Measurements from ENCODE around the gene NKX2-1.

NKX2-1 gene

DNA sequence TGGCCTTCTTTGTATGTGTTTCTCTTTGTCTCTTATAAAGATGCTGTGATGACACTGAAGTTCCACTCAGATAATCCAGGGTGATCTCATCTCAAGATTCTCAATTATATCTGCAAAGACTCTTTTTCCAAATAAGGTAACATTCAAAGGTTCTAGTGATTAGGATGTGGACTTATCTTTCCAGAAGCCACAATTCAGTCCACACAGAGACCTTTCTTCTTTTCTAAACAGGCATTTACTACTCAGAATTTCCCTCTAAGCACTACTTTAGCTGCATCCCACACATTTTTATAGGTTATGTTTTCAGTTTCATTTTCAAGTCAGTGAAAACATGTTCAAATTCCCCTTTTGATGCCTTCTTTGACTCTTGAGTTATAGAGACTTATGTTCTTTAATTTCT, 9.0 kb upstream of the NKX2-1 start:
- POLR2A ChIA-PET: interaction anchor here (1.1 kb wide), 1 partner anchor 9 kb away, joined by 3 read pairs; no protein-coding TSS in a partner anchor

More for the DNA sequence above, 9.0 kb upstream of the NKX2-1 start:
- Histone ChIP-seq H3K27ac (ENCODE audit: extremely low read depth, low read depth, low read length) (no peak overlapping the region), H3K36me3 (ENCODE audit: control insufficient read depth in 2 of 2, insufficient read depth in 1 of 2, low read length in 2 of 2) (no peaks in the 10 kb centered on the region), H3K9me3 (ENCODE audit: control insufficient read depth, insufficient read depth, low read depth, low read length) (no peaks in the 10 kb centered on the region), H3K4me1 (ENCODE audit: control insufficient read depth, insufficient read depth, low read length) (no peaks in the 10 kb centered on the region), H3K4me3 (ENCODE audit: low read depth, low read length) (no peak overlapping the region)
- TF ChIP-seq ZBTB7A (tag by site-specific recombination; IDR thresholded peaks at IDR 0.05; ENCODE audit: low read depth) (no peak), SCRT2 (tag by site-specific recombination; IDR thresholded peaks at IDR 0.05) (no peak), ZNF16 (tag by site-specific recombination; IDR thresholded peaks at IDR 0.05; ENCODE audit: low read depth) (no peak), ZNF211 (tag by site-specific recombination; IDR thresholded peaks at IDR 0.05; ENCODE audit: low read depth) (no peak), PRDM1 (tag by site-specific recombination; IDR thresholded peaks at IDR 0.05) (no peak), KLF8 (tag by site-specific recombination; IDR thresholded peaks at IDR 0.05) (no peak), ZIC2 (tag by site-specific recombination; IDR thresholded peaks at IDR 0.05) (no peak), ZNF157 (tag by site-specific recombination; IDR thresholded peaks at IDR 0.05) (no peak), ZNF530 (tag by site-specific recombination; IDR thresholded peaks at IDR 0.05; ENCODE audit: low read depth) (no peak), ZNF76 (tag by site-specific recombination; IDR thresholded peaks at IDR 0.05; ENCODE audit: borderline replicate concordance, low read depth) (no peak), ZNF514 (tag by site-specific recombination; IDR thresholded peaks at IDR 0.05) (no peak), RBAK (tag by site-specific recombination; IDR thresholded peaks at IDR 0.05) (no peak), ZNF658 (tag by site-specific recombination; IDR thresholded peaks at IDR 0.05) (no peak), ZNF324 (tag by site-specific recombination; IDR thresholded peaks at IDR 0.05) (no peak)
- TF ChIP-seq, protein P1, sequence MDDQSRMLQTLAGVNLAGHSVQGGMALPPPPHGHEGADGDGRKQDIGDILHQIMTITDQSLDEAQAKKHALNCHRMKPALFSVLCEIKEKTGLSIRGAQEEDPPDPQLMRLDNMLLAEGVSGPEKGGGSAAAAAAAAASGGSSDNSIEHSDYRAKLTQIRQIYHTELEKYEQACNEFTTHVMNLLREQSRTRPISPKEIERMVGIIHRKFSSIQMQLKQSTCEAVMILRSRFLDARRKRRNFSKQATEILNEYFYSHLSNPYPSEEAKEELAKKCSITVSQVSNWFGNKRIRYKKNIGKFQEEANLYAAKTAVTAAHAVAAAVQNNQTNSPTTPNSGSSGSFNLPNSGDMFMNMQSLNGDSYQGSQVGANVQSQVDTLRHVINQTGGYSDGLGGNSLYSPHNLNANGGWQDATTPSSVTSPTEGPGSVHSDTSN (CRISPR knock-in tag; IDR thresholded peaks at IDR 0.05): no peak
- TF ChIP-seq, protein P2, sequence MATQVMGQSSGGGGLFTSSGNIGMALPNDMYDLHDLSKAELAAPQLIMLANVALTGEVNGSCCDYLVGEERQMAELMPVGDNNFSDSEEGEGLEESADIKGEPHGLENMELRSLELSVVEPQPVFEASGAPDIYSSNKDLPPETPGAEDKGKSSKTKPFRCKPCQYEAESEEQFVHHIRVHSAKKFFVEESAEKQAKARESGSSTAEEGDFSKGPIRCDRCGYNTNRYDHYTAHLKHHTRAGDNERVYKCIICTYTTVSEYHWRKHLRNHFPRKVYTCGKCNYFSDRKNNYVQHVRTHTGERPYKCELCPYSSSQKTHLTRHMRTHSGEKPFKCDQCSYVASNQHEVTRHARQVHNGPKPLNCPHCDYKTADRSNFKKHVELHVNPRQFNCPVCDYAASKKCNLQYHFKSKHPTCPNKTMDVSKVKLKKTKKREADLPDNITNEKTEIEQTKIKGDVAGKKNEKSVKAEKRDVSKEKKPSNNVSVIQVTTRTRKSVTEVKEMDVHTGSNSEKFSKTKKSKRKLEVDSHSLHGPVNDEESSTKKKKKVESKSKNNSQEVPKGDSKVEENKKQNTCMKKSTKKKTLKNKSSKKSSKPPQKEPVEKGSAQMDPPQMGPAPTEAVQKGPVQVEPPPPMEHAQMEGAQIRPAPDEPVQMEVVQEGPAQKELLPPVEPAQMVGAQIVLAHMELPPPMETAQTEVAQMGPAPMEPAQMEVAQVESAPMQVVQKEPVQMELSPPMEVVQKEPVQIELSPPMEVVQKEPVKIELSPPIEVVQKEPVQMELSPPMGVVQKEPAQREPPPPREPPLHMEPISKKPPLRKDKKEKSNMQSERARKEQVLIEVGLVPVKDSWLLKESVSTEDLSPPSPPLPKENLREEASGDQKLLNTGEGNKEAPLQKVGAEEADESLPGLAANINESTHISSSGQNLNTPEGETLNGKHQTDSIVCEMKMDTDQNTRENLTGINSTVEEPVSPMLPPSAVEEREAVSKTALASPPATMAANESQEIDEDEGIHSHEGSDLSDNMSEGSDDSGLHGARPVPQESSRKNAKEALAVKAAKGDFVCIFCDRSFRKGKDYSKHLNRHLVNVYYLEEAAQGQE (tag by site-specific recombination; IDR thresholded peaks at IDR 0.05): no peak
- TF ChIP-seq, protein P3, sequence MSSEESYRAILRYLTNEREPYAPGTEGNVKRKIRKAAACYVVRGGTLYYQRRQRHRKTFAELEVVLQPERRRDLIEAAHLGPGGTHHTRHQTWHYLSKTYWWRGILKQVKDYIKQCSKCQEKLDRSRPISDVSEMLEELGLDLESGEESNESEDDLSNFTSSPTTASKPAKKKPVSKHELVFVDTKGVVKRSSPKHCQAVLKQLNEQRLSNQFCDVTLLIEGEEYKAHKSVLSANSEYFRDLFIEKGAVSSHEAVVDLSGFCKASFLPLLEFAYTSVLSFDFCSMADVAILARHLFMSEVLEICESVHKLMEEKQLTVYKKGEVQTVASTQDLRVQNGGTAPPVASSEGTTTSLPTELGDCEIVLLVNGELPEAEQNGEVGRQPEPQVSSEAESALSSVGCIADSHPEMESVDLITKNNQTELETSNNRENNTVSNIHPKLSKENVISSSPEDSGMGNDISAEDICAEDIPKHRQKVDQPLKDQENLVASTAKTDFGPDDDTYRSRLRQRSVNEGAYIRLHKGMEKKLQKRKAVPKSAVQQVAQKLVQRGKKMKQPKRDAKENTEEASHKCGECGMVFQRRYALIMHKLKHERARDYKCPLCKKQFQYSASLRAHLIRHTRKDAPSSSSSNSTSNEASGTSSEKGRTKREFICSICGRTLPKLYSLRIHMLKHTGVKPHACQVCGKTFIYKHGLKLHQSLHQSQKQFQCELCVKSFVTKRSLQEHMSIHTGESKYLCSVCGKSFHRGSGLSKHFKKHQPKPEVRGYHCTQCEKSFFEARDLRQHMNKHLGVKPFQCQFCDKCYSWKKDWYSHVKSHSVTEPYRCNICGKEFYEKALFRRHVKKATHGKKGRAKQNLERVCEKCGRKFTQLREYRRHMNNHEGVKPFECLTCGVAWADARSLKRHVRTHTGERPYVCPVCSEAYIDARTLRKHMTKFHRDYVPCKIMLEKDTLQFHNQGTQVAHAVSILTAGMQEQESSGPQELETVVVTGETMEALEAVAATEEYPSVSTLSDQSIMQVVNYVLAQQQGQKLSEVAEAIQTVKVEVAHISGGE (tag by site-specific recombination; conservative IDR thresholded peaks at IDR 0.05; ENCODE audit: low read depth): no peak
- TF ChIP-seq, protein P4, sequence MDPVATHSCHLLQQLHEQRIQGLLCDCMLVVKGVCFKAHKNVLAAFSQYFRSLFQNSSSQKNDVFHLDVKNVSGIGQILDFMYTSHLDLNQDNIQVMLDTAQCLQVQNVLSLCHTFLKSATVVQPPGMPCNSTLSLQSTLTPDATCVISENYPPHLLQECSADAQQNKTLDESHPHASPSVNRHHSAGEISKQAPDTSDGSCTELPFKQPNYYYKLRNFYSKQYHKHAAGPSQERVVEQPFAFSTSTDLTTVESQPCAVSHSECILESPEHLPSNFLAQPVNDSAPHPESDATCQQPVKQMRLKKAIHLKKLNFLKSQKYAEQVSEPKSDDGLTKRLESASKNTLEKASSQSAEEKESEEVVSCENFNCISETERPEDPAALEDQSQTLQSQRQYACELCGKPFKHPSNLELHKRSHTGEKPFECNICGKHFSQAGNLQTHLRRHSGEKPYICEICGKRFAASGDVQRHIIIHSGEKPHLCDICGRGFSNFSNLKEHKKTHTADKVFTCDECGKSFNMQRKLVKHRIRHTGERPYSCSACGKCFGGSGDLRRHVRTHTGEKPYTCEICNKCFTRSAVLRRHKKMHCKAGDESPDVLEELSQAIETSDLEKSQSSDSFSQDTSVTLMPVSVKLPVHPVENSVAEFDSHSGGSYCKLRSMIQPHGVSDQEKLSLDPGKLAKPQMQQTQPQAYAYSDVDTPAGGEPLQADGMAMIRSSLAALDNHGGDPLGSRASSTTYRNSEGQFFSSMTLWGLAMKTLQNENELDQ (tag by site-specific recombination; IDR thresholded peaks at IDR 0.05; ENCODE audit: low read depth): no peak
- TF ChIP-seq, protein P5, sequence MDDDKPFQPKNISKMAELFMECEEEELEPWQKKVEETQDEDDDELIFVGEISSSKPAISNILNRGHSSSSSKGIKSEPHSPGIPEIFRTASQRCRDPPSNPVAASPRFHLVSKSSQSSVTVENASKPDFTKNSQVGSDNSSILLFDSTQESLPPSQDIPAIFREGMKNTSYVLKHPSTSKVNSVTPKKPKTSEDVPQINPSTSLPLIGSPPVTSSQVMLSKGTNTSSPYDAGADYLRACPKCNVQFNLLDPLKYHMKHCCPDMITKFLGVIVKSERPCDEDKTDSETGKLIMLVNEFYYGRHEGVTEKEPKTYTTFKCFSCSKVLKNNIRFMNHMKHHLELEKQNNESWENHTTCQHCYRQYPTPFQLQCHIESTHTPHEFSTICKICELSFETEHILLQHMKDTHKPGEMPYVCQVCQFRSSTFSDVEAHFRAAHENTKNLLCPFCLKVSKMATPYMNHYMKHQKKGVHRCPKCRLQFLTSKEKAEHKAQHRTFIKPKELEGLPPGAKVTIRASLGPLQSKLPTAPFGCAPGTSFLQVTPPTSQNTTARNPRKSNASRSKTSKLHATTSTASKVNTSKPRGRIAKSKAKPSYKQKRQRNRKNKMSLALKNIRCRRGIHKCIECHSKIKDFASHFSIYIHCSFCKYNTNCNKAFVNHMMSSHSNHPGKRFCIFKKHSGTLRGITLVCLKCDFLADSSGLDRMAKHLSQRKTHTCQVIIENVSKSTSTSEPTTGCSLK (tag by site-specific recombination; IDR thresholded peaks at IDR 0.05): no peak
- CTCF ChIA-PET: interaction anchor here (7.2 kb wide), 1 partner anchor 25 kb away, joined by 42 read pairs; no protein-coding TSS in a partner anchor
